Stomach (tissue), 4 donors: ENCODE results near the gene GPS1.

ENCODE experiments used
- CTCF ChIP-seq, 7 experiments: fragments of 450-650 bp in 4 of 7; fragments of 200-600 bp in 3 of 7; sonication (generic) in 3 of 7; IDR thresholded peaks; one replicate each; pipeline ENCODE4 v1.5.1; 2016 to 2019; ENCODE audit warnings: antibody characterized with exemption in 7 of 7, control low read depth in 2 of 7, mild to moderate bottlenecking in 1 of 7
- EP300 ChIP-seq: sonication (generic); formaldehyde crosslinking; IDR thresholded peaks from one replicate; pipeline ENCODE4 v1.6.1; 2017; ENCODE audit warnings: antibody characterized with exemption
- POLR2A ChIP-seq, 4 donors: fragments of 450-650 bp; IDR thresholded peaks; one replicate each; pipeline ENCODE4 v1.6.1; 2016; ENCODE audit warnings: antibody characterized with exemption in 4 of 4, control low read depth in 2 of 4, mild to moderate bottlenecking in 1 of 4, moderate library complexity in 1 of 4
- POLR2AphosphoS5 ChIP-seq, 3 donors: sonication (generic); formaldehyde crosslinking; IDR thresholded peaks; one replicate each; pipeline ENCODE4 v1.6.1; 2016; ENCODE audit warnings: antibody characterized with exemption in 3 of 3

DNA sequence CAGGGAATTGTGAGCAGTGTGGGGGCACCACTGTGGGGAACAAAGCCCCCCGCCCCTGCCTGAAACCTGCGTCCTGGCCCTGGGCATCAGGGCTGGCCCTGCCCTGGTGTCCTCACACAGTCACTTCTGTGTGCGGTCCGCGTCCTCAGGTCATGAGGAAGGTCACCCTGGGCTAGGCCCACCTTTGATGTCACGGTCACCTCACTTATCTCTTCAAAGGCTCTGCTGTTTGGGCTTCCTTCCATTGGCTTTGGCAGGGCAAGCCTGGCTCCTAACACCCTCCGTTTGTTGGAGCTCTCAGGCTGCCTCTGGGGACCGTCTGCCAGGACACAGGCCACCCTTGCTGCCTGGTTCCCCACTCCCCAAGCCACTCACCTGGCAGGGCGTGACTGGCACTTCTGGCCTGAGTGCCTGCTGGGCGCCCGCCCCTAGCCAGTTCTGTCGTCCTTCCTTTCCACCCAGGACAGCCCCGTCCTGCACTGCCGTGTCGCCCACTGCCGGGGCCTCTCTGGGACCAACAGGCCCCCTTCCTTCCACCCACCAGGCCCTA is 37.9 kb upstream of the GPS1 start:
- no peak for TF ChIP-seq CTCF (IDR thresholded peaks at IDR 0.05)
- TF ChIP-seq EP300: no peak
- no peak for TF ChIP-seq POLR2A (IDR thresholded peaks at IDR 0.05)
- TF ChIP-seq POLR2AphosphoS5 (IDR thresholded peaks at IDR 0.05): no peak
